H1 (cell line): ENCODE results near the gene CENPX. TPM values are rescaled to one million over a fixed set of nuclear protein-coding genes. Genes with fewer than 3 reads are reported as not detected.

Source experiments
- EZH2 ChIP-seq: fragments of 200-600 bp; sonication (generic); IDR thresholded peaks from 2 replicates; pipeline ENCODE4 v1.7.1; 2012; ENCODE audit warnings: low read depth, mild to moderate bottlenecking, moderate library complexity, low read length, inconsistent platforms; ENCODE audit not compliant: severe bottlenecking
- NRF1 ChIP-seq: IDR thresholded peaks from 2 replicates; pipeline ENCODE4 v1.6.1; 2011; ENCODE audit warnings: mild to moderate bottlenecking, low read depth, low read length, improper control_type of control experiment
- polyA plus RNA-seq, 7 experiments: library from polyadenylated mRNA; depleted of rRNA in 3 of 7; stranded (reverse) in 5 of 7; unstranded in 2 of 7; fragments of >200 nt in 5 of 7; fragments of 200-250 nt in 2 of 7; gene quantifications; 1 replicate in 5 of 7; 2 replicates in 1 of 7; 4 replicates in 1 of 7; pipeline versions ENCODE4 v1.2.1 to v1.2.3, GENCODE V29; 2011 to 2013; ENCODE audit warnings: missing spikeins in 2 of 7, mixed read lengths in 2 of 7
- total RNA-seq: library from RNA; stranded (reverse); fragmentation: NEBNext Ultra II Directional; extraction: Animal tissue kit (Norgen Biotek cat#: 25700); gene quantifications from 2 replicates; pipeline ENCODE4 v1.2.1, GENCODE V29; 2021

Gene CENPX
- total and polyA plus RNA-seq, 2 of the 8 experiments (the other 6 are each of a cell fraction or from before 2014, with no cell fraction given), result 116 to 122 TPM

DNA sequence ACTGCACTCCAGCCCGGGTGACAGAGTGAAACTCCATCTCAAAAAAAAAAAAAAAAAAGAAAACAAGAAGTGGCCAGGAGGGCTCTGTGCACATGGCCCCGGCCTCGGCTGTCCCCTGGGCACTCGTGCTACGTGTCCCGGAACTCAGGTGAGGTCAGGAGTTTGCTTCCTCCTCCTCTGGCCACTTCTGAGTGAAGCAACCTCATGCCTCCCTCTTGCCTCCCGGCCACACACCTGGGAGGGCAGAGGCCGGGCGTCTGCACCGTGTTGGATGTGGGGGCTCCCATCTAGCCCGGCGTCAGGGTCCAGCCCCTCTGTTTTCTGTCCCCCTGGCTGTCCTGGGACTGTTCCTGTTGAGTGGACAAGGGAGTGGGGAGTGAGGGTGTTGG is 23.1 kb downstream of the CENPX start (continued):
- TF ChIP-seq NRF1, result no peak
- TF ChIP-seq EZH2, result no peak
